GM23338 (cell line): Measurements from ENCODE around the gene MCM3AP. TPM values are rescaled to one million over a fixed set of nuclear protein-coding genes. Genes with fewer than 3 reads are reported as not detected.
A peak's percentile ranks its signal among the peaks of the same experiment; 100 is the strongest.

Experiments
- ATAC-seq: fragments of 200-7000 bp; cut with Tn5 transposase; 3 replicates; pipeline ENCODE4 v1.9.1; 2020
- DNase-seq: peaks from one replicate; pipeline ENCODE4 v3.0.0-alpha.2; 2015; ENCODE audit warnings: low spot score
- H2AFZ ChIP-seq: fragments of 200-600 bp; sonication (generic); 2 replicates; pipeline ENCODE4 v1.8.0; 2016; ENCODE audit warnings: antibody characterized with exemption, mild to moderate bottlenecking, moderate library complexity
- H3F3A ChIP-seq: fragments of 200-600 bp; sonication (generic); replicated peaks from 2 replicates; pipeline ENCODE4 v1.8.0; 2017; ENCODE audit warnings: antibody characterized with exemption, mixed run types, low read depth
- H3K27ac ChIP-seq: fragments of 200-600 bp; sonication (generic); 2 replicates; pipeline ENCODE4 v1.6.1; 2016; ENCODE audit warnings: low read depth
- H3K27me3 ChIP-seq: fragments of 200-600 bp; sonication (generic); 2 replicates; pipeline ENCODE4 v1.8.0; 2016; ENCODE audit warnings: mild to moderate bottlenecking, mixed run types, moderate library complexity; ENCODE audit not compliant: insufficient read depth
- H3K36me3 ChIP-seq: fragments of 200-600 bp; sonication (generic); 2 replicates; pipeline ENCODE4 v1.8.0; 2016; ENCODE audit warnings: mild to moderate bottlenecking; ENCODE audit not compliant: insufficient read depth
- H3K4me1 ChIP-seq: fragments of 200-600 bp; sonication (generic); 2 replicates; pipeline ENCODE4 v1.8.0; 2016; ENCODE audit warnings: mild to moderate bottlenecking, moderate library complexity; ENCODE audit not compliant: insufficient read depth
- H3K4me2 ChIP-seq: fragments of 200-600 bp; sonication (generic); 2 replicates; pipeline ENCODE4 v1.7.1; 2017; ENCODE audit warnings: mixed run types
- H3K4me3 ChIP-seq: fragments of 200-600 bp; sonication (generic); 2 replicates; pipeline ENCODE4 v1.6.1; 2016; ENCODE audit warnings: mixed run types
- H3K79me2 ChIP-seq: fragments of 200-600 bp; sonication (generic); replicated peaks from 2 replicates; pipeline ENCODE4 v1.8.0; 2017; ENCODE audit warnings: mild to moderate bottlenecking; ENCODE audit not compliant: insufficient read depth
- H3K9me2 ChIP-seq: fragments of 200-600 bp; sonication (generic); 2 replicates; pipeline ENCODE4 v1.8.0; 2017; ENCODE audit not compliant: insufficient read depth
- H4K20me1 ChIP-seq: fragments of 200-600 bp; sonication (generic); replicated peaks from 2 replicates; pipeline ENCODE4 v1.8.0; 2017; ENCODE audit warnings: mild to moderate bottlenecking; ENCODE audit not compliant: insufficient read depth
- H3K27ac Mint-ChIP-seq: 2 replicates; pipeline ENCODE4 v1.8.0; 2020; ENCODE audit warnings: inconsistent platforms, mild to moderate bottlenecking, moderate library complexity, mixed read lengths
- H3K27me3 Mint-ChIP-seq: 3 replicates; pipeline ENCODE4 v1.8.0; 2022; ENCODE audit warnings: low read depth, mild to moderate bottlenecking, moderate library complexity, mixed read lengths, inconsistent platforms; ENCODE audit not compliant: insufficient read depth, poor library complexity
- H3K36me3 Mint-ChIP-seq: 3 replicates; pipeline ENCODE4 v1.8.0; 2021; ENCODE audit warnings: low read depth, mild to moderate bottlenecking, inconsistent platforms, moderate library complexity, mixed read lengths
- H3K4me1 Mint-ChIP-seq: 3 replicates; pipeline ENCODE4 v1.8.0; 2020; ENCODE audit warnings: mild to moderate bottlenecking, inconsistent platforms, mixed read lengths
- H3K4me3 Mint-ChIP-seq: 3 replicates; pipeline ENCODE4 v1.8.0; 2021; ENCODE audit warnings: moderate library complexity, mild to moderate bottlenecking, inconsistent platforms, mixed read lengths
- H3K9me3 Mint-ChIP-seq: 3 replicates; pipeline ENCODE4 v1.8.0; 2020; ENCODE audit warnings: moderate library complexity, mild to moderate bottlenecking, inconsistent platforms, mixed read lengths
- CREB1 ChIP-seq: fragments of 250-450 bp; sonication (Bioruptor Pico); IDR thresholded peaks from 2 replicates; pipeline ENCODE4 v1.5.0; 2020; ENCODE audit warnings: low read depth, mild to moderate bottlenecking, moderate library complexity
- CTCF ChIP-seq, 2 experiments: fragments of 200-600 bp in 1 of 2; sonication (generic) in 1 of 2; conservative IDR thresholded peaks; 2 replicates each; pipeline versions ENCODE4 v1.5.1 to v1.6.1; 2016 to 2017; ENCODE audit warnings: antibody characterized with exemption in 2 of 2, low read depth in 2 of 2, mild to moderate bottlenecking in 2 of 2, moderate library complexity in 1 of 2
- ETS1 ChIP-seq: IDR thresholded peaks from 2 replicates; pipeline ENCODE4 v1.6.1; 2016; ENCODE audit warnings: antibody characterized with exemption
- EZH2 ChIP-seq: fragments of 200-600 bp; sonication (generic); IDR thresholded peaks from one replicate; pipeline ENCODE4 v1.8.0; 2017; ENCODE audit warnings: antibody characterized with exemption, mild to moderate bottlenecking, low read depth; ENCODE audit not compliant: unreplicated experiment
- EZH2phosphoT487 ChIP-seq: fragments of 200-600 bp; sonication (generic); IDR thresholded peaks from one replicate; pipeline ENCODE4 v1.8.1; 2018; ENCODE audit warnings: antibody characterized with exemption; ENCODE audit not compliant: unreplicated experiment
- JUNB ChIP-seq: IDR thresholded peaks from one replicate; pipeline ENCODE4 v1.6.1; 2016; ENCODE audit warnings: antibody characterized with exemption; ENCODE audit not compliant: unreplicated experiment
- NANOG ChIP-seq: IDR thresholded peaks from 2 replicates; pipeline ENCODE4 v1.6.1; 2016; ENCODE audit warnings: antibody characterized with exemption, borderline replicate concordance
- POLR2AphosphoS5 ChIP-seq: IDR thresholded peaks from 2 replicates; pipeline ENCODE4 v1.6.1; 2016; ENCODE audit warnings: antibody characterized with exemption, low read depth
- REST ChIP-seq: IDR thresholded peaks from one replicate; pipeline ENCODE4 v1.6.1; 2018; ENCODE audit warnings: antibody characterized with exemption; ENCODE audit not compliant: unreplicated experiment
- STAT1 ChIP-seq: IDR thresholded peaks from one replicate; pipeline ENCODE4 v1.6.1; 2016; ENCODE audit warnings: antibody characterized with exemption; ENCODE audit not compliant: unreplicated experiment
- ZNF114 ChIP-seq: fragments of 250-450 bp; sonication (Bioruptor Pico); IDR thresholded peaks from 2 replicates; pipeline ENCODE4 v1.5.0; 2020; ENCODE audit warnings: mild to moderate bottlenecking, moderate library complexity
- ZNF331 ChIP-seq: fragments of 250-450 bp; sonication (Bioruptor Pico); IDR thresholded peaks from 2 replicates; pipeline ENCODE4 v1.5.0; 2020; ENCODE audit warnings: low read depth, mild to moderate bottlenecking, moderate library complexity
- ZNF462 ChIP-seq: fragments of 250-450 bp; sonication (Bioruptor Pico); IDR thresholded peaks from 2 replicates; pipeline ENCODE4 v1.5.0; 2020; ENCODE audit warnings: mild to moderate bottlenecking, moderate library complexity
- polyA plus RNA-seq: library from polyadenylated mRNA; unstranded; fragments of >200 nt; fragmentation: Nextera tagmentation; extraction: Ambion mirVana; gene quantifications from 2 replicates; pipeline ENCODE4 v1.2.1, GENCODE V29; 2016
- total RNA-seq: library from RNA; depleted of rRNA; stranded (reverse); fragments of >200 nt; shearing (Covaris generic); gene quantifications from 2 replicates; pipeline ENCODE4 v1.2.3, GENCODE V29; 2014

The MCM3AP gene
- total and polyA plus RNA-seq, 2 experiments from 2014 or later: 39.2 to 123 TPM

- no peaks in the 10 kb centered on the region for H3K9me2 ChIP-seq
- H3K4me2 ChIP-seq: no peak overlapping the region
- TF ChIP-seq EZH2 (no peak), ETS1 (no peak), REST (no peak), ZNF331 (CRISPR knock-in tag) (no peak), POLR2AphosphoS5 (no peak), STAT1 (no peak), CREB1 (CRISPR knock-in tag) (no peak), ZNF114 (CRISPR knock-in tag) (no peak), NANOG (no peak), EZH2phosphoT487 (no peak), JUNB (no peak), CTCF (conservative IDR thresholded peaks at IDR 0.05; ENCODE audit: low read depth in 2 of 2) (no peak), ZNF462 (CRISPR knock-in tag) (no peak)
- peaks cover 6% of the 10 kb centered on the region; the same call in 1 of the 2 replicates for H3K36me3 ChIP-seq
- H3F3A ChIP-seq: peaks cover 26% of the 10 kb centered on the region
- H4K20me1 ChIP-seq: peaks cover 6% of the 10 kb centered on the region; the same call in 1 of the 2 replicates
- no peak overlapping the region for H3K4me3 Mint-ChIP-seq
- H3K4me3 ChIP-seq: no peak overlapping the region
- H3K4me1 ChIP-seq: peaks cover 30% of the 10 kb centered on the region
- H2AFZ ChIP-seq: no peak overlapping the region
- H3K27ac ChIP-seq: peak overlapping the region; percentile 96; the same call in 1 of the 2 replicates
- H3K9me3 Mint-ChIP-seq: no peaks in the 10 kb centered on the region
- DNase-seq: no peak
- H3K27ac Mint-ChIP-seq: no peak overlapping the region
- H3K4me1 Mint-ChIP-seq: peaks cover 30% of the 10 kb centered on the region
- no peaks in the 10 kb centered on the region for H3K27me3 ChIP-seq
- H3K27me3 Mint-ChIP-seq: peaks cover 9% of the 10 kb centered on the region
- H3K36me3 Mint-ChIP-seq: peaks cover 29% of the 10 kb centered on the region
- H3K79me2 ChIP-seq: peaks cover 29% of the 10 kb centered on the region
- ATAC-seq: no peak
These were observed 4.3 kb upstream of the MCM3AP start for GRCh38 chr21:46289655-46290179.
